ENCODE measurements around the gene UNG.

- TF ChIP-seq, protein P1, sequence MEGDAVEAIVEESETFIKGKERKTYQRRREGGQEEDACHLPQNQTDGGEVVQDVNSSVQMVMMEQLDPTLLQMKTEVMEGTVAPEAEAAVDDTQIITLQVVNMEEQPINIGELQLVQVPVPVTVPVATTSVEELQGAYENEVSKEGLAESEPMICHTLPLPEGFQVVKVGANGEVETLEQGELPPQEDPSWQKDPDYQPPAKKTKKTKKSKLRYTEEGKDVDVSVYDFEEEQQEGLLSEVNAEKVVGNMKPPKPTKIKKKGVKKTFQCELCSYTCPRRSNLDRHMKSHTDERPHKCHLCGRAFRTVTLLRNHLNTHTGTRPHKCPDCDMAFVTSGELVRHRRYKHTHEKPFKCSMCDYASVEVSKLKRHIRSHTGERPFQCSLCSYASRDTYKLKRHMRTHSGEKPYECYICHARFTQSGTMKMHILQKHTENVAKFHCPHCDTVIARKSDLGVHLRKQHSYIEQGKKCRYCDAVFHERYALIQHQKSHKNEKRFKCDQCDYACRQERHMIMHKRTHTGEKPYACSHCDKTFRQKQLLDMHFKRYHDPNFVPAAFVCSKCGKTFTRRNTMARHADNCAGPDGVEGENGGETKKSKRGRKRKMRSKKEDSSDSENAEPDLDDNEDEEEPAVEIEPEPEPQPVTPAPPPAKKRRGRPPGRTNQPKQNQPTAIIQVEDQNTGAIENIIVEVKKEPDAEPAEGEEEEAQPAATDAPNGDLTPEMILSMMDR (IDR thresholded peaks at IDR 0.05; ENCODE audit: insufficient read depth, low read length): no peak
- TF ChIP-seq REST (IDR thresholded peaks at IDR 0.05; ENCODE audit: insufficient replicate concordance, low read depth) (no peak), POLR2AphosphoS5 (IDR thresholded peaks at IDR 0.05; ENCODE audit: low read depth) (no peak), SPI1 (IDR thresholded peaks at IDR 0.05; ENCODE audit: borderline replicate concordance, low read depth) (no peak)
These were observed 22.7 kb downstream of the UNG start for GRCh38 chr12:109120095-109120494.

Measured in HL-60 (cell line).